ENCODE results near the gene FAM184B.
"Not testable (repeated sequence)": the region's sequence is repeated elsewhere in the genome, so short reads cannot be mapped to it uniquely, and the experiment has no call there.

Gene FAM184B

GRCh38 chr4:17680559-17681280 lies 100.7 kb downstream of the FAM184B start:
- DNase-seq = no peak

- DNase-seq = no peak
Measured at GRCh38 chr4:17670423-17670822, 111.0 kb downstream of the FAM184B start.

- DNase-seq = no peak
Measured at GRCh38 chr4:17667653-17668201, 113.7 kb downstream of the FAM184B start.

- no peak for DNase-seq
Measured at GRCh38 chr4:17667253-17667652, 114.2 kb downstream of the FAM184B start.

GRCh38 chr4:17665852-17666251 lies 115.6 kb downstream of the FAM184B start:
- DNase-seq = no peak

- DNase-seq = no peak
Measured at GRCh38 chr4:17665346-17665745, 116.1 kb downstream of the FAM184B start.

GRCh38 chr4:17664755-17665154 lies 116.7 kb downstream of the FAM184B start:
- no peak for DNase-seq

- DNase-seq = no peak
Measured at GRCh38 chr4:17662694-17663093, 118.7 kb downstream of the FAM184B start.

GRCh38 chr4:17659196-17659595 lies 122.2 kb downstream of the FAM184B start:
- not testable (repeated sequence) for DNase-seq

- no peak for DNase-seq
Measured at GRCh38 chr4:17657849-17658248, 123.6 kb downstream of the FAM184B start.

GRCh38 chr4:17657090-17657489 lies 124.3 kb downstream of the FAM184B start:
- no peak for DNase-seq

- no peak for DNase-seq
Measured at GRCh38 chr4:17654701-17655100, 126.7 kb downstream of the FAM184B start.

GRCh38 chr4:17650406-17650805 lies 131.0 kb downstream of the FAM184B start:
- no peak for DNase-seq

GRCh38 chr4:17647927-17648326 lies 133.5 kb downstream of the FAM184B start:
- DNase-seq = no peak

GRCh38 chr4:17647176-17647806 lies 134.1 kb downstream of the FAM184B start:
- no peak for DNase-seq

- no peak for DNase-seq
Measured at GRCh38 chr4:17646693-17647092, 134.7 kb downstream of the FAM184B start.

GRCh38 chr4:17642398-17642783 lies 139.0 kb downstream of the FAM184B start:
- no peak for DNase-seq

- no peak for DNase-seq
Measured at GRCh38 chr4:17639136-17639535, 142.3 kb downstream of the FAM184B start.

GRCh38 chr4:17636696-17637622 lies 144.5 kb downstream of the FAM184B start:
- no peak for DNase-seq

GRCh38 chr4:17636341-17636695 lies 145.1 kb downstream of the FAM184B start:
- DNase-seq = no peak

GRCh38 chr4:17635056-17635455 lies 146.4 kb downstream of the FAM184B start:
- DNase-seq = no peak

- no peak for DNase-seq
Measured at GRCh38 chr4:17633600-17633999, 147.8 kb downstream of the FAM184B start.

- no peak for DNase-seq
Measured at GRCh38 chr4:17630228-17630627, 151.2 kb downstream of the FAM184B start.

Data from DMS153 (cell line).